HK-2 (cell line): ENCODE measurements around the gene RPAP3.

Experiments
- DNase-seq: peaks from one replicate; pipeline ENCODE4 v3.0.0-alpha.2; 2018; ENCODE audit not compliant: unreplicated experiment

RPAP3 gene

GRCh38 chr12:47742253-47742825 lies 36.5 kb upstream of the RPAP3 start:
- DNase-seq = peak; percentile 60

DNA sequence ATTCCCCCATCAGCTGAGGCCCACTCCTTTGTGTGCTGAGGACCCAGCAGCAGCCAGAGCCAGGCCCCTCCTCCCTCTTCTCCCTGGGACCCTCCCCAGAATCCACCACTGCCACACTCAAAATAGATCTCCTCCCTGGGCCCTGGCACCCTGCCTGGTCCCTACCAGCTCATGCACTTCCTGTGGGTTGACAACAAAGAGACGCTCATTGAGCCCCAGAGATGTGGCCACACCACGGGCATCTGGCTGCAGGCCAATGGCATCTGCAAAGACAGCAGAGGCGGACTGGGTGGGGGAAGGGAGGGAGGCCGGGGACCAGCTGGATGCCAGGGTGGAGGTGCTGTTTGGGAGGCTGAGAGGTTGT lies 35.5 kb upstream of the RPAP3 start:
- DNase-seq = peak; percentile 77

GRCh38 chr12:47740606-47741339 lies 34.9 kb upstream of the RPAP3 start:
- DNase-seq = no peak

DNA sequence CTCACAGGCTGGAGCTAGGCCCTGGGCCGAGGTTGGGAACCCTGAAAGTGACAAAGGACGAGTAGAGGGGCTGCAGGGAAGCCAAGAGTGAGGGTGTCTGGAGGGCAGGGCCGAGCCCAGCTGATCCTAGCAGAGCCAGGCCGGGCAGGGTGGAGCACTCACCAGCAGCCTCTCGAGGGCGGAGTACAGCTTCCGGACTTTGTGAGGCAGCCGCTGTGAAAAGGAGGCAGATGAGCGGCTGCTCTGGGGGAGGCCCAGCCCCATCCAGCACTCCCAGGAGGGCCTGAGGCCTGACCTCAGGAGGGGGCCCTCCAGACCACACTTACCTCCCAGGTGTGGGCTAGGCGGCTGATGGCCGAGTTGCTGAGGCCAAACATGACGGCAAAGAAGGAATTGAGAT lies 34.1 kb upstream of the RPAP3 start:
- DNase-seq = no peak

DNA sequence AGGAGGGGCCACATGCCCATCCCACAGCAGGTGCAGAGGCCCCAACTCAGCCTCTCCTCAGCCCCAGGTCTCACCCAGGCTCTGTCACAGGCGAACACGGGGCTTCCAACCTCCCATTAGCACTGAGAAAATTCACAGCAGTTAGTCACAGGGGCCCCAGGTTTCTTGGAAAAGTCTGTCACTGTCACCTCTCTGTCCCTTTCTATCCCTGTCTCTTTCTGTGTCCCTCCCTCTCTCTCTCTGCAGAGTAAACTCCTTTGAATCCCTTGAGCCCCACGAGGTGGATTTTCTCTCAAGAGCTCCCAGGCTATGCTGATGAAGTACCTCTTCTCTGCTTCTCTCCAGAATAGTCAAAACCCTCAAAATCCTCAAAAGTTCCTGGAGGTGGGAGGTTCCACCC lies 33.5 kb upstream of the RPAP3 start:
- no peak for DNase-seq

GRCh38 chr12:47737936-47738594 lies 32.2 kb upstream of the RPAP3 start:
- no peak for DNase-seq

GRCh38 chr12:47736877-47737676 lies 31.2 kb upstream of the RPAP3 start:
- no peak for DNase-seq

GRCh38 chr12:47736216-47736615 lies 30.4 kb upstream of the RPAP3 start:
- DNase-seq = no peak

GRCh38 chr12:47735649-47736048 lies 29.8 kb upstream of the RPAP3 start:
- DNase-seq = no peak

- no peak for DNase-seq
Measured at GRCh38 chr12:47734725-47735480, 29.1 kb upstream of the RPAP3 start.

GRCh38 chr12:47733142-47733541 lies 27.3 kb upstream of the RPAP3 start:
- no peak for DNase-seq

- DNase-seq = no peak
Measured at GRCh38 chr12:47732504-47732903, 26.7 kb upstream of the RPAP3 start.

- DNase-seq = no peak
Measured at GRCh38 chr12:47731723-47732122, 25.9 kb upstream of the RPAP3 start.

DNA sequence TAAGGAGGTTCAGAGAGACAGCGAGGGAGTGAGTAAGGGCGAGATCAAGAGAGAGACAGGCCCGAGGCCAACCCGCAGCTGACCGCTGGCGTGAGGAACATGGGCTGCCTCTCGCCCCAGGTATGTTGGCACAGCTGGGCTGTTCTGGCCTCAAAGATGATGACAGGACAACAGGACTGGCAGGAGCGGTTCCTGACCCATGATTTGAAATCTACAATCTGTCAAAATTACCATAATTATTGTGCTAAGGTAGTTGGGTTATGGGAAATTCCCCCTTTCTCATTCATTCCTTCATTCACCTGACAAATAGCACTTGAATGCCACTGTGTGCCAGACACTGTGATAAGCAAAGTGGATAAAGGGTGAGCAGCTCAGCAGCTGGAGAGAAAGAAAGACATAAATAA lies 24.5 kb upstream of the RPAP3 start:
- no peak for DNase-seq

- no peak for DNase-seq
Measured at GRCh38 chr12:47729233-47729632, 23.4 kb upstream of the RPAP3 start.

DNA sequence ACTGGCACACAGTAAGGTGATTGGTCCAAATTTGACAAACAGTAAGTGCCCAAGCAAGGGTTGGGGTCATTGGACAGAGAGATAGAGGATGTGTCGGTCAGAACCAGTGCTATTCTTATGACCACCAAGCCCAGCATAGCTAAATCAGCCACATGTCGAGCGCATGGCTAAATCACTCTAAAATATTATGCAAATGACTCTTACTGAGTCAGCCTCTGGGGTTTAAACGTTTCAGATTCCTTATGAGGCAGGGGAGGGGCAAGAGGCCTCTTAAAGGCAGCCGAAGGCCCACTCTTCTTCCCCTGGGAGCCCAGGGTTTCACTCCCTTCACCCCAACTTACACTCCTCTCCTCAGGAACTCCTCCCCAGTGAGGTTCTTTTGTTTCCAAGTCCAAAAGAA lies 20.1 kb upstream of the RPAP3 start:
- DNase-seq = no peak

DNA sequence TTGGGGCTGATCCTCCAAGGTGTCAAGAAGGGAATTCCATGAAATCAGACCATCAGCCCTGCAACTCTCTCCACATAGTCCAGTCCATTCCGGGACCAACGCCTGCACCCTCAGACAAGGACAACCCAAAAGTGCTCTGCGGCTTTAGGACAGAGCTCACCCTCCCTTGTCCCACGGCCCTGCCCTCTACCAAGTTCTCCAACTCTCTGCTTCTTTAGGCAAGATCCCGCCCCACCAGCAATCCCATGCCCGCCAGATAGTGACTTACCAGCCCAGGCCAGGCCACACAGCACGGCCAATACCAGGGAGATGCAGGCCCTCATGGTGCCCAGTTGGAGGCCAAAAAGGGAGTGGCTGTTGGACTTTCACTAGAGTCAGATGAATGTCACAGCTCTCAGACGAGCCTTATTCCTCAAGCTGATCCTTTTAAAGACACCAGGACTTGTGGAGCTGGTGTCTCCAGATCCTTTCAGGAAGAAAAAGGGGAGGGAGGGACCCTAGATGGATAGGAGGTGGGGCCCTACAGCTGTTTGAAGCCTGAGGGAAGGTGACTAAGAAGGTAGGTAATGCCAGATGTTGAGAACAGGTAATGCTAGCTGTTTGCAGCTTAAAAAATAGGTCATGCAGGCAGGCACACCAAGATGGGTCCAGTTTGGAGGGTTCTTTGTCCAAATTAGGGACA lies 19.4 kb upstream of the RPAP3 start, which contains the start of gene ENDOU:
TSS of gene ENDOU (minus strand) at position 400 of the 682 bp plus-strand sequence. CDS start at position 323, 77 bp downstream.
- no peak for DNase-seq

DNA sequence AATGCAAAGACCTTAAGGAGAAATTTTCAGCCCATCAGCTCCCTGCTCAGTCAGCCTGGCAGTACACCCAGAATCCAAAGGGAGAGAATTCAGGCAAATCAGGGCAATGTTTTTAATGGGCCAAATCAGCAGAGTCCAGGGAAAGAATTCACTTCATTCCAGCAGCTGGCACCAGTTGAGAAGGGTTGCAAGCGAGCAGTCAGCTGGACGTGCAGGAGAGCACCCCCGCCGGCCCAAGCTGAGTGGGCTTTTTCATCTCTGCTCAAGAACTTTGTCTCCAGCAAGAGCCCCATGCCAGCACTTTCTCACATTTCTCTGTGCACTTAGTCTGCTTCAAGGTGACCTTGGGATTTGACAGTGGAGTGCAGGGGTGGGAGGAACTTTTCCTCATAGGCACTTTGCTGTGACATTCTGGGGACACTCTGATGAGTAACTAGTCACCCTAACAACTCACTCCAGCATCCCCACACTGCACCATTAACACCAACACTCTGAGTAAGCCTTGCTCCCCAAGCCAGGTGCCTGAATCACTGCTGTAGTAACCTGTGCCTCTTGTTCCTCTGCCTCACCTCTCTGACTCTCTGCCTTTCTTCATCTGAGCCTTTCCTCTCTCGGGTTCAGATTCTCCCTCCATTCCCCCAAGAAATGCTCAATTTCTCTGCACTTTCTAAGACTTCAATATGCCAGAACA lies 17.3 kb upstream of the RPAP3 start:
- DNase-seq = no peak

DNA sequence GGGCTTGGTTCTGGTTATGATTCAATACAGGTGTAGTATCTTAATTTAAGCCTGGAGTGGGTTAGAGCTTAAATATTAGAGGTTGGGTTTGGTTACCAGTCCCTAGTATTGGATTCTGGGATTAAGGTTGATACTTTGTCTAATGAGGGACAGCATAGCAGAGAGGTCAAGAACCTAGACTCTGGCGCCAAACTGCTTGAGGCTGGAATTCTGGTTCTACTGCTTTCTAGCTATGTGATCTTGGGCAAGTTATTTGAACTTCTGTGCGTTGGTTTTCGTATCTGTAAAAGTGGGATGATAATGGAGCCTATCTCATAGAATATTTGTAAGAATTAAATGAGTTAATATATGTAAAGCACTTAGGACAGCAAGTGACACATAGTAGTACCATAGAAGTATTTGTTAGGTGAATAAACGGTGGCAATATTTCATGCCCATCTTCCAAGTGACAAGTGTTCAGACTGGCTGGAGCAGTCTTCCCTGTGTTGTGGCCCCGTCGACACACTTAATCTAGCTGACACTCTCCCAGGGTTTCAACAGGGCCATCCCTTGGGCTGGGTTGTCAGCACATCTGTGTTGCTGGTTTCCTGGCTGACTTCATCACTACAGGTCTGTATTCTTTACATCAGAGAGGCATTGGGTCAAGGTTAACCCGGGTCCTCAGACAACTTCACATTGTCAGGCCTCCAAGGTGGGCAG lies 16.5 kb upstream of the RPAP3 start:
- no peak for DNase-seq
